HG03196 (cell line): ENCODE measurements around the gene ZIM2.

ENCODE experiments used
- ATAC-seq: cut with Tn5 transposase; IDR thresholded peaks from one replicate; pipeline ENCODE4 v1.9.1; 2021; ENCODE audit not compliant: unreplicated experiment

ZIM2 gene

GRCh38 chr19:56811480-56811879 is 29.0 kb downstream of the ZIM2 start:
- no peak for ATAC-seq

DNA sequence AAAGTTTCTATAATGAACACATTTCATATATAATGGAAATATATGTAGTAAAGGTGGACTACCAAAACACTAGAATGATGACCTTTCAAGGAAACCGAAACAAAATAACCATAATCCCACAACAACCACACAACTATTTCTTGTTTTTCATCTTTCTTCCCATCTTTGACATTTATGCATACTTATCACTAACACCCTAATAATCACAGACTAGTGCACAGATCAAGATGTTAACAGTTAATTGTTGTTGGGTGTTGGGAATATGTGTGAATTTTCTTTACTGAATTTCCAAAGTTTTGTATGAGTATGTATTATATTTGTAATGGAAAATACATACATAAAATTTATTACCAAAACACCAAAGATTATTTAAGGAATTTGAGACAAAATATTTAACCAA is 30.3 kb downstream of the ZIM2 start:
- no peak for ATAC-seq

- no peak for ATAC-seq
Measured at GRCh38 chr19:56808717-56809392, 31.7 kb downstream of the ZIM2 start.

DNA sequence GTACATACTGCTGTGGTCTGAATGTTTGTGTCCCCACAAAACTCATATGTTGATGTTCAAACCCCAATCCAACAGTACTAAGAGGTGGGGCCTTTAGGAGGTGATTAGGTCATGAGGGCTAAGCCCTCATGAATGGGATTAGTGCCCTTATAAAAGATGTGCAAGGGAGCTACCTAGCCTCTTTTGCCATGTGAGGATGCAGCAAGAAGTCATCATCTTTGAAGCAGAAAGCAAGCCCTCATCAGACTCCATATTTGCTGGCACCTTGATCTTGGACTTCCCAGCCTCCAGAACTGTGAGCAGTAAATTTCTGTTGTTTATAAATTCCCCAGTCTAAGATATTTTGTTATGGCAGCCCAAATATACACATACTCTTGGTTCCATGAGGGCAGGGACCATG is 33.9 kb downstream of the ZIM2 start:
- no peak for ATAC-seq

- ATAC-seq = no peak
Measured at GRCh38 chr19:56778351-56778750, 62.2 kb downstream of the ZIM2 start.

DNA sequence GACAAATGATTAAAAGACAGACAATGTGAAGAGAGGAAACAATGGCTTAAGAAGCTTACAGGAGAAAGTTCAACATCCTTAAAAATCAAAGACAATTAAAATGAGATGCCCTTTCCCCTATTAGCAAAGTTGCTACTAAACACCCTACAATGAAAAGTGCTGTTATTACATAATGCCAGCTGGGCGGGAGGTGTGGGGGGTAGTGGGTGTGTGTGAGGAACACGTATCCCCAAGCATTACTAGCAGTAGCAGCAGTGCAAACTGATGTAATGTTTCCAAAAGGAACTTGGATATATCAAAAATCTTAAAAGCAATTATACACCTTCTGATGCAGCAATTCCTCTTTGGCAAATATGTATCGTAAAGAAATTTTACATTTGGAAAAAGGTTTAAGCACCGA is 70.9 kb downstream of the ZIM2 start:
- ATAC-seq = no peak

GRCh38 chr19:56765137-56765536 is 75.4 kb downstream of the ZIM2 start:
- no peak for ATAC-seq

DNA sequence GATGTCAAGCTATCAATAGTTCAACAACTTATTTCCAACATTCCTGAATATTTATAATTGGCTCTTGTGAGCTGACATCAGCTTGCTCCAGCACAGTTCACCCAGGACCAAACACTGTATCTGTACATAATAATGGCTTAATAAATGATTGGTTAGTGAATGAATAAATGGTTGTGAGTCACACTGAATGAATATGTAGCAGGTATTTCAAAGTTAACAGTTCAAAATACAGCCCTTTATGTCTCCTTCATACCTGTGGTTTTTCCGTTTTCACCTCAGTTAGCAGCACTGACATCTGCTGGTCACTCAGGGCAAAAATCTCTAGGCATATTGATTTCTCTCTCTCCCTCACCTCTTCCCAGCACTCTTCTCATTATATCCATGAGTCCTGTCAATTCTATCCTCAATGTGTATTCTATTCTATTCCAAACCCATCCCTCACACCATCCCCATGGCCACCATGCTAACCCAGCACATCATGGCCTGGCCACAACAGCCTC is 76.3 kb downstream of the ZIM2 start:
- ATAC-seq = no peak

DNA sequence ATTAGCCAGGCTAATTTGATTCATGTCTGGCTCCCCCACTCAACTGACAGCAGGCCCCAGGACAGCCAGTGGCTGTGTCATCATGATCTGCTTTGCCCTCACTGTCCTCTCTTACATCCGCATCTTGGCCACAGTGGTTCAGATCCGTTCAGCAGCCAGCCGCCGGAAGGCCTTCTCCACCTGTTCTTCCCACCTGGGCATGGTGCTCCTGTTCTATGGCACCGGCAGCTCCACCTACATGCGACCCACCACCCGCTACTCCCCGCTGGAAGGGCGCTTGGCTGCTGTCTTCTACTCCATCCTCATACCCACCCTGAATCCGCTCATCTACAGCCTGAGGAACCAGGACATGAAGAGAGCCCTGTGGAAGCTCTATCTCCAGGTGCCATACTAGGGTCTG is 79.7 kb downstream of the ZIM2 start:
- ATAC-seq = no peak

DNA sequence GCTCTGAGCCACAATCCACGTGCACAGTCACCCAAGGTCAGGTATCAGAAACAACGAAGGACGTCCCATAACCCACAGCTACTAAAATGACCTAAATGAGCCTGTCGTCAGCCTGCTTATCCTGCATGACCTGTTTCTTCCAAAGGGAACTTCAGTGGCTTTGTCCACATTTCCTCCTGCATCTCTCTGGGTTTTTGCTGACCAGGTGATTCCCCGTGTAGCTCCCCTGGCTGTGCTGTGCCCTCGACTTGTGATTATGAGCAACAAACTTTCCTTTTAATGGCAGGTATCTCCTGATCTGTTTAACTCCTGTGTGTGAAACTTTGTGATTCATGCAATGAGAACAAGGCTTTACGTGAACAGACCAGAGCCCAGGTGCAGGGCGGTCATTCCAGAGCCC is 81.0 kb downstream of the ZIM2 start:
- ATAC-seq = no peak

- no peak for ATAC-seq
Measured at GRCh38 chr19:56751078-56751489, 89.4 kb downstream of the ZIM2 start.

DNA sequence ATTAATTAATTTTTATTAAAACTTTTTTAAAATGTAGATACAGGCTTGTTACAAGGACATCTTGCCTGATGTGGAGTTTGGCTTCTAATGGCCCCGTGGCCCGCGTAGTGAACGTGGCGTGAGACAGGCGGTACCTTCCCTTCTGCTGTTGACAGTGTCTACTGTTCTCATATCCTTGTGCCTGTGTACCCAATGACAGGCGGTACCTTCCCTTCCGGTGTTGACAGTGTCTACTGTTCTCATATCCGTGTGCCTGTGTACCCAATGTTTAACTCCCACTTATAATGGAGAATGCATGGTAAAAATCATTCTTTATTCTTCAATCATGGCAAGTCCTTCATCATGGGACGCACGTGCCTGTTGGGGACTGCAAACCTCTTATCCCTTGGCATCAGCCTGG is 89.9 kb downstream of the ZIM2 start:
- no peak for ATAC-seq

- no peak for ATAC-seq
Measured at GRCh38 chr19:56748378-56748777, 92.1 kb downstream of the ZIM2 start.

- ATAC-seq = no peak
Measured at GRCh38 chr19:56746367-56746766, 94.2 kb downstream of the ZIM2 start.

DNA sequence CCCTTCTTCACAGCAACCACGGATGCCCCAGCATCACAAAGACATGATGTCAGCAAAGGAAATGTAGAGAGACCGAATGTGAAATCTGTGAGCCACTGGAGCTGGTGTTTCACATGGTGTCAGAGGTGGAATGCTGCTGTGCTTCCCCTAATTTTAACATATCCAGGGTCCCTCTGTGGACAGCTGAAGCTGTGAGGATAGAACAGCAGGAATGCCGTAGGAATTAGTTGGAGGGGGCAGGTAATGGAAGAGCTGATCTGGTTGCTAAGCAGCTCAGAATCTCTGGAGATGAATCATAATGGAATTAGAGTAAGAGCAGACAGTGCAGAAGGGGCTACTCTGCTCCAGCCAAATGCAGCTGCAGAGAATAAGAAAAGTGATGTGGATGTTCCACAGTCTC is 100.0 kb downstream of the ZIM2 start:
- no peak for ATAC-seq

DNA sequence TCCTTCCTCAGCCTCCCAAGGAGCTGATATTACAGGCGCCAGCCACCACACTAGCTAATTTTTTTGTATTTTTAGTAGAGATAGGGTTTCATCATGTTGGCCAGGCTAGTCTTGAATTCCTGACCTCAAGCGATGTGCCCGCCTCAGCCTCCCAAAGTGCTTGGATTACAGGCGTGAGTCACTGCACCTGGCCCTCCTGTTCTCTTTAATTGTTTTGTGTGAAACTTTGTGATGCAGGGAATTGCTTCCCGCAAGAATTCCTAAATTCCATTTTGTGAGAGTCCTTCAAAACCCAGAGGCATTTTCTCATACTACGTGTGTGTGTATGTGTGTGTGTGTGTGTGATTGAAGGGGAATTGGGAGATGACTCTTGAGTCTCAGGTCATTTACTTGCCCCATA is 104.0 kb downstream of the ZIM2 start:
- no peak for ATAC-seq

DNA sequence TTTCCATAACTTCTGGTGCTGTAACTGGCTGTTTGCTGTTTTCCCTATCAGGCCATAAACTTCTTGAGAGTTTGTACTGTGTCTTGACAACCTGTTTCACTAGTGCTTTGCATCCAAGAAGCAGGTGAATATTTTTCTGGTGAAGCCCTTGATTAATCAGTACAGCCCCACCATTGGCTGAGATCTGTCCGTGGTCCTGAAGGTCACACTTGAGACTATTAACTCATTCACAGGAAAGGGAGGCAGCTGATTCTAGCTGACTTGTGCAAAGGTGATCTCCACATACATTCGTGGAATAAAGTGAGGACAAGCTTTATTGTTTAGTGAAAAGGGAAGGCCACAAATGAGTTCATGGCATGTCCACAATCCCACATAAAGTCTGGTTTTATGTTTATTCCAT is 107.5 kb downstream of the ZIM2 start:
- ATAC-seq = no peak

GRCh38 chr19:56727677-56728076 is 112.8 kb downstream of the ZIM2 start:
- ATAC-seq = no peak

GRCh38 chr19:56725829-56726424 is 114.6 kb downstream of the ZIM2 start:
- no peak for ATAC-seq
